A549 treated with Hydrocortisone at 1 μM for 4 hours (cell line): Measurements from ENCODE around the gene TAF5. TPM values are rescaled to one million over a fixed set of nuclear protein-coding genes. Genes with fewer than 3 reads are reported as not detected.

ENCODE experiments used
- total RNA-seq: library from RNA; stranded (reverse); fragments of 200-300 nt; extraction: Qiagen RNA extraction; gene quantifications from 5 replicates; pipeline ENCODE4 v1.2.3, GENCODE V29; 2022

TAF5 gene
- 2.2 to 3.1 TPM (median 2.9 TPM) in 5 replicates for total RNA-seq

GRCh38 chr10:103367782-103368518, at the start of gene TAF5:
TSS of gene TAF5 (plus strand) at chr10:103367976. CDS start at chr10:103367990, 14 bp downstream.

GRCh38 chr10:103350517-103351260, 17.1 kb upstream of the TAF5 start, which contains the start of gene PCGF6:
TSS of gene PCGF6 (minus strand) at chr10:103351140. CDS start at chr10:103351066, 74 bp downstream.

GRCh38 chr10:103396067-103396788, 28.5 kb downstream of the TAF5 start, which contains the start of the genes ATP5MK and PDCD11:
TSS of gene ATP5MK (minus strand) at chr10:103396475. CDS start at chr10:103392457, 4,018 bp downstream.
TSS of gene PDCD11 (plus strand) at chr10:103396626. CDS start at chr10:103398427, 1,801 bp downstream.

Other genes starting within 250 kb of the TAF5 start
- gene NT5C2, start 174.7 kb upstream of the TAF5 start, total RNA-seq, result 65.9 to 87.0 TPM (median 71.2 TPM) in 5 replicates
- 0.06 TPM in 1 of 5 replicates, not detected in the others for gene RPEL1, start 122.1 kb upstream of the TAF5 start, total RNA-seq
- 19.1 to 24.4 TPM (median 19.5 TPM) in 5 replicates for gene INA, start 90.8 kb upstream of the TAF5 start, total RNA-seq
- 10.1 to 12.0 TPM (median 10.7 TPM) in 5 replicates for gene PCGF6, start 16.8 kb upstream of the TAF5 start, total RNA-seq
- gene ATP5MK, start 28.5 kb downstream of the TAF5 start, total RNA-seq, result 486 to 546 TPM (median 505 TPM) in 5 replicates
- gene PDCD11, start 28.6 kb downstream of the TAF5 start, total RNA-seq, result 37.3 to 43.9 TPM (median 38.5 TPM) in 5 replicates
- 4.2 to 5.2 TPM (median 5.1 TPM) in 5 replicates for gene CALHM2, start 84.4 kb downstream of the TAF5 start, total RNA-seq
- gene CALHM1, start 90.9 kb downstream of the TAF5 start, total RNA-seq, result not detected in 5 replicates
- 0.22 to 0.50 TPM (median 0.41 TPM) in 5 replicates for gene CALHM3, start 111.3 kb downstream of the TAF5 start, total RNA-seq
- 0.40 to 0.97 TPM (median 0.70 TPM) in 5 replicates for gene NEURL1, start 125.7 kb downstream of the TAF5 start, total RNA-seq